HG03159 (cell line): Measurements from ENCODE around the gene GTSE1.
"Not testable (repeated sequence)": the region's sequence is repeated elsewhere in the genome, so short reads cannot be mapped to it uniquely, and the experiment has no call there.

Experiments used
- ATAC-seq: cut with Tn5 transposase; IDR thresholded peaks from one replicate; pipeline ENCODE4 v1.9.1; 2021; ENCODE audit warnings: mild to moderate bottlenecking, moderate library complexity; ENCODE audit not compliant: unreplicated experiment

GTSE1 gene

DNA sequence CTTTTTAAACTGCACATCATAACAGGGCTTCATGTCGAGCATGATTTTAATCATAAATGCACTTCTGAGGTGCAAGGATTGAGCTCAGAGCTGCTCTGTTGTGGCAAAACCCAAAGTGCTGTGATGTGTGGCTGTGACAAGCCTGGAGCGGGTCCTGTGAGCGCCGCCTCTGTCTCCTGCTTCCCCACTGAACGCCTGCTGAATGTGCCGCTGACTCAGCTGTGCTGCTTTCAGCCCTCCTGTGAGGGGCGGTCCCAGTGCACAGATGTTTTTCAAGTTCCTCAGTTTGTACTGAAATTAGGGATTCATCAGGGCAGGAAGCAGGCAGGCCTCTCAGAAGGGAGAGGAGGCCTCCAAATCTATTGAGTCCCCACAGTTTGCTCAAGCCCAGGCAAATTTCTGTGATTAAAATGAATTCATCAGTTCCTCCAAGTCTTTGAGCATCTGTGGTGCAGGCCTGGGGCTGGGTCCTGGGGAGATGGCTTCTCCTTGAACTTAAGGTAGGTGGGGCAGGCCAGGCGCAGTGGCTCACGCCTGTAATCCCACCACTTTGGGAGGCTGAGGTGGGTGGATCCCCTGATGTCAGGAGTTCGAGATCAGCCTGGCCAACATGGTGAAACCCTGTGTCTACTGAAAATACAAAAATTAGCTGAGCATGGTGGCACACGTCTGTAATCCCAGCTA lies 3.0 kb upstream of the GTSE1 start:
- ATAC-seq, result no peak

- ATAC-seq, result no peak
Measured at GRCh38 chr22:46294784-46295183, 1.9 kb upstream of the GTSE1 start.

- ATAC-seq, result no peak
Measured at GRCh38 chr22:46295277-46295971, 1.2 kb upstream of the GTSE1 start.

DNA sequence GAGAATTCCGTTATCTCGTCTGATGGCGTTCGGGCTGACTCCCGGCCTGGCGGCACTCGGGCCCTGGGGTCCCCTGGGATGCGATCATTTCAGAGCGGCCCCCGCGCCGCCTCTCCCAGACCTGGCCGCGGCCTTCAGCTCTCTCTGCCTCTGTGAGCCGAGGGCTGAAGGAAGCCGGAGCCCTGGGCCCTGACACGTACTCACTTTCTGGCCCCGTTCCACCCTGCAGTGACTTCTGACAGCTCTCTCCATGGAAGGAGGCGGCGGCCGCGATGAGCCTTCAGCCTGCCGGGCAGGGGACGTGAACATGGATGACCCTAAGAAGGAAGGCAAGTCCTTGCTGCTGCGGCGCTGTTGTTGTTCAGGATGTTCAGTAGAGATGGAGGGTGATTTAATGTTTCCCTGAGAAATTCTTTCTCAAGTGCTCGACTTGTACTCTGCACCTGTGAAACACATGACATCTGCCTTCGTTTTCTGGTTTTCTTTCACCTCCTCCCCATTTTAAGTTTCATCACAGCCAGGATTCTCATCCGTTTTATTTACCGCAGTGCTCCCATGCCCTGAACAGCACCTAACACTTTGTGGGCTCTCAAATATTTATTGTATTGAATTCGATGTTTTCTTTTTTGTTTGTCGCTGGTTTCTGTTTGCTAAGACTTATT lies 612 bp downstream of the GTSE1 start:
- ATAC-seq, result peak; percentile 24

- ATAC-seq, result no peak
Measured at GRCh38 chr22:46299101-46299500, 2.4 kb downstream of the GTSE1 start.

GRCh38 chr22:46300491-46300890 lies 3.8 kb downstream of the GTSE1 start:
- no peak for ATAC-seq

GRCh38 chr22:46303347-46303965 lies 6.8 kb downstream of the GTSE1 start:
- no peak for ATAC-seq

DNA sequence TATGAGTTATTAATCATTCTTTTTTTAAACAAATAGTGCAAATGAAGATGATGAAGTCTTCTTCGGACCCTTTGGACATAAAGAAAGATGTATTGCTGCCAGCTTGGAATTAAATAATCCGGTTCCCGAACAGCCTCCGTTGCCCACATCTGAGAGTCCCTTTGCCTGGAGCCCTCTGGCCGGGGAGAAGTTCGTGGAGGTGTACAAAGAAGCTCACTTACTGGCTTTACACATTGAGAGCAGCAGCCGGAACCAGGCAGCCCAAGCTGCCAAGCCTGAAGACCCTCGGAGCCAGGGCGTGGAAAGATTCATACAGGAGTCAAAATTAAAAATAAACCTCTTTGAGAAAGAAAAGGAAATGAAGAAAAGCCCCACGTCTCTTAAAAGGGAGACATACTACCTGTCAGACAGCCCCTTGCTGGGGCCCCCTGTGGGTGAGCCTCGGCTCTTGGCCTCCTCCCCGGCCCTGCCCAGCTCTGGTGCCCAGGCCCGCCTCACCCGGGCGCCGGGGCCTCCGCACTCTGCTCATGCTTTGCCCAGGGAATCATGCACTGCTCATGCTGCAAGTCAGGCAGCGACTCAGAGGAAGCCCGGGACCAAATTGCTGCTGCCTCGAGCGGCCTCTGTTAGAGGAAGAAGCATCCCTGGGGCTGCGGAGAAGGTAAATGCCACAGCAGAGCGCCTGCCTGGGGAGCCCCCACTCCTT lies 11.8 kb downstream of the GTSE1 start:
- ATAC-seq, result no peak

GRCh38 chr22:46309526-46310085 lies 12.9 kb downstream of the GTSE1 start:
- no peak for ATAC-seq

DNA sequence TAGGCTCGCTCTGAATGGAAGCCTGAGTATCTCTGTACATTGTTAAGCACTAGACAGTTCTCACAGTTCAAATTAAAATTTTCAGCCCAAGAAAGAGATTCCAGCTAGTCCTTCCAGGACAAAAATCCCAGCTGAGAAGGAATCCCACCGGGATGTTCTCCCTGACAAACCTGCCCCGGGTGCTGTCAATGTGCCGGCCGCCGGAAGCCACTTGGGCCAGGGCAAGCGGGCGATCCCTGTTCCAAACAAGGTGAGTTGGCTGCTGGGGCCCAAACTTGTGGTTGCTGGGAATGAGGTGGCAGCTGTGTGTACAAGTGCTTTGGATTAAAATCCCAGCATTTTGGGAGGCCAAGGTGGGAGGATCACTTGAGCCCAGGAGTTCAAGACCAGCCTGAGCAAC lies 15.4 kb downstream of the GTSE1 start:
- no peak for ATAC-seq

DNA sequence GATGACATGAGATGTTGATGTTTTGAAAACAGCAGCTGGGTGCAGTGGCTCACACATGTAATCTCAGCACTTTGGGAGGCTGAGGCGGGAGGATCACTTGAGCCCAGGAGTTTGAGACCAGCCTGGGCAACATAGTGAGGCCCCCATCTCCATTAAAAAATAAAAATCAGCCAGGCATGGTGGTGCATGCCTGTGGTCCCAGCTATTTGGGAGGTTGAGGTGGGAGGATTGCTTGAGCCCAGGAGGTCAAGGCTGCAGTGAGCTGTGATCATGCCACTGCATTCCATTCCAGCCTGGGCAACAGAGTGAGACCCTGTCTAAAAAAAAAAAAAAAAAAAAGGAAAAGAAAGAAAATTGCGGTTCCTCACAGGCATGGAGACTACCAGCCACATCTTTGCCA lies 16.2 kb downstream of the GTSE1 start:
- ATAC-seq, result not testable (repeated sequence)

DNA sequence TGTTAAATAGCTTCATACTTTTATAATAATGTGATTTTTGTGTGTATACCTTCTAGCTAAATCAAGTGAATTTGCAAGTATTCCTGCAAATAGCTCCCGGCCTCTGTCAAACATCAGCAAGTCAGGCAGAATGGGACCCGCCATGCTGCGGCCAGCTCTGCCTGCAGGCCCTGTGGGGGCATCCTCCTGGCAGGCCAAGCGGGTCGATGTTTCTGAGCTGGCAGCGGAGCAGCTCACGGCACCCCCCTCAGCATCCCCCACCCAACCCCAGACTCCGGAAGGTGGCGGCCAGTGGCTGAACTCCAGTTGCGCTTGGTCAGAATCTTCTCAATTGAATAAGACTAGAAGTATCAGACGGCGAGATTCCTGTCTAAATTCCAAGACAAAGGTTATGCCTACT lies 19.3 kb downstream of the GTSE1 start:
- ATAC-seq, result no peak

DNA sequence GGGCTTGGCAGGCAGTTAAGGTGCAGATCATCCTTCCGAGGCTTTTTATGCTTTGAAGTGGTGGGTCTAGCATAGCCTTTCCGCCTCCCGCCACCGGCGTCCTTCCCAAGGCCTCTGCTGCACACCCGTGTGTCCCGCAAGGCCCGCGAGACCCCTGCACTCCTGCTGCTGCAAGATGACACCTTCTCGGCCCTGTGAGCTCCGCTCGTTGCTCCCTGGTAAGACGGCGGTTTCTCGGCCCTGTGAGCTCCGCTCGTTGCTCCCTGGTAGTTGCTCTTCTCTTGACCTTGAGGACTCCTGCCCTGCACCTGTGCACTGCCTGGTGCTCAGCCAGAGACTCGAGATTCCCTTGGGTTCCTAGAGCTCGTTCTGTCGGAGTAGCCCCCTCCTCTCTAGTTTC lies 21.0 kb downstream of the GTSE1 start:
- no peak for ATAC-seq

GRCh38 chr22:46318576-46318975 lies 21.9 kb downstream of the GTSE1 start:
- no peak for ATAC-seq

DNA sequence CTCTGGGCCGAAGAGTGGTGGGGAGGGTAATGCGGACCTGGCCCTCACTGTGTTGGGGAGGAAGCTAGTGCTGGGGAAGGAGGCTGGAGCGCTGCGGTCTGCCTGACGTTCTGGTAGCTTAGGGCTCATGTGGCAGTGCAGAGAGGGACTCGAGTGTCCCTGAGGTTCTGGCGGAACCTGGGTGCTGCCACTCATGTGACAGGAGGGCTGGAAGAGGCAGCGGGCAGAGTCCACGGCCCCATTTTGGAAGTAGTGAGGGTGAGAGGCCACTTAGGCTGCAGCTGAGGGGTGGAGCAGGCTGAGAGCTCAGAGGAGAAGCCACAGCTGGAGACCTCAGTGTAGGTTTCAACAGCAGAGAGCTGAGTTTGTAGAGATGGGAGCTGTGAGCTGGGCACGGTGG lies 22.6 kb downstream of the GTSE1 start:
- no peak for ATAC-seq

GRCh38 chr22:46320166-46320710 lies 23.6 kb downstream of the GTSE1 start:
- ATAC-seq, result no peak

- ATAC-seq, result no peak
Measured at GRCh38 chr22:46320716-46321386, 24.2 kb downstream of the GTSE1 start.

GRCh38 chr22:46322711-46323110 lies 26.0 kb downstream of the GTSE1 start:
- no peak for ATAC-seq

GRCh38 chr22:46323162-46323561 lies 26.5 kb downstream of the GTSE1 start:
- no peak for ATAC-seq
